Stimulated activated CD4-positive, alpha-beta T cell treated with anti-CD3 and anti-CD28 coated beads, Interleukin-1b, Interleukin-23, amount 100 ng/mL, for 24 hours (primary cell): ENCODE measurements around the gene MICU1.
"Not testable (repeated sequence)": the region's sequence is repeated elsewhere in the genome, so short reads cannot be mapped to it uniquely, and the experiment has no call there.

ENCODE experiments used
- DNase-seq, 4 experiments: peaks; one replicate each; pipeline ENCODE4 v3.0.0-alpha.2; 2020; ENCODE audit warnings: low read depth in 4 of 4, low spot score in 1 of 4

Gene MICU1, protein sequence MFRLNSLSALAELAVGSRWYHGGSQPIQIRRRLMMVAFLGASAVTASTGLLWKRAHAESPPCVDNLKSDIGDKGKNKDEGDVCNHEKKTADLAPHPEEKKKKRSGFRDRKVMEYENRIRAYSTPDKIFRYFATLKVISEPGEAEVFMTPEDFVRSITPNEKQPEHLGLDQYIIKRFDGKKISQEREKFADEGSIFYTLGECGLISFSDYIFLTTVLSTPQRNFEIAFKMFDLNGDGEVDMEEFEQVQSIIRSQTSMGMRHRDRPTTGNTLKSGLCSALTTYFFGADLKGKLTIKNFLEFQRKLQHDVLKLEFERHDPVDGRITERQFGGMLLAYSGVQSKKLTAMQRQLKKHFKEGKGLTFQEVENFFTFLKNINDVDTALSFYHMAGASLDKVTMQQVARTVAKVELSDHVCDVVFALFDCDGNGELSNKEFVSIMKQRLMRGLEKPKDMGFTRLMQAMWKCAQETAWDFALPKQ

DNA sequence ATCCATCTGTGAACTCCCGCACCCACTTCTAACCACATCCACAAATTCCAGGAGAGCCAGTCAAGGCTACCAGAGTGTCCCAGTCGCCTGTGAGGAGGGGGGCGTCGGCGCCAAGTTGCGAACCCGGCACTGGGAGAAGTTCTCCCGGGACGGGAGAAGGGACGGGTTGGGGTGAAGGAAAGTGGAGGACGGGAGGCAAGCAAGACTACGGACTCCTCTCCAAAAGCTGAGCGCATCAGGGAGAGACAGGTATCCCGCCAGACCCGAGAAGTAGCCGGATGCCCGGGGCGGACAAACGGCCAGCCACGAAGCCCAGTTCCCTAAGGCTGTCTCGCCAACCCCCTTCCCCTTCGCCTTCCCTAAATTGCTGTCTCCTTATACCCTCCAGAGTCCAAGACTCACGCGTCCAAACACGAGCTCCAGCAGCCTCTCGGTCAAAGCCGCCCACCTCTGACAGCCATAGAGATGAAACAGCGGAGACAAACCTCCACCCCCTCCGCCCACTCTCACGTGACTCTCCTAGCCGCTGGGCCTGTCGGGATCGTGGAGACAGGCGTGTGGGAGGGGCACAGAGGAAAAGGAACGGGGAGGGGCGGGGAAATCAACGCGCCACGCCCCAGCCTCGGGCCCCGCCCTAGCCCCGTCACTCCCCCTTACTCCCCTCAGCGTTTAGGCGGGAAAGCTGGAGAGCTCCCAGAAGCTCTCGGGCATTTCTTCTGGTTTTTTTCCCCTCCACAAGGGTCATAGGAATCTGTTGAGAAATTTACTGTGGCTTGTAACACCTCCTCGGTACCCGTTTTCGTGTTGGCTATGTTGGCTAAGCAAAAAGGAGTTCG is at the start of gene MICU1:
Gene MICU1 (minus strand): TSS at position 472 of the 836 bp plus-strand sequence. CDS start 59,286 bp downstream, outside the sequence.
- peak; percentile 88 to 95 (median 91) for DNase-seq

DNA sequence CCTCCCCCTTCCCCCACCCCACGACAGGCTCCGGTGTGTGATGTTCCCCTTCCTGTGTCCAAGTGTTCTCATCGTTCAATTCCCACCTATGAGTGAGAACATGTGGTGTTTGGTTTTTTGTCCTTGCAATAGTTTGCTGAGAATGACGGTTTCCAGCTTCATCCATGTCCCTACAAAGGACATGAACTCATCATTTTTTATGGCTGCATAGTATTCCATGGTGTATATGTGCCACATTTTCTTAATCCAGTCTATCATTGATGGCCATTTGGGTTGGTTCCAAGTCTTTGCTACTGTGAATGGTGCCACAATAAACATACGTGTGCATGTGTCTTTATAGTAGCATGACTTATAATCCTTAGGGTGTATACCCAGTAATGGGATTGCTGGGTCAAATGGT is 48.3 kb upstream of the MICU1 start:
- DNase-seq = not testable (repeated sequence)

DNA sequence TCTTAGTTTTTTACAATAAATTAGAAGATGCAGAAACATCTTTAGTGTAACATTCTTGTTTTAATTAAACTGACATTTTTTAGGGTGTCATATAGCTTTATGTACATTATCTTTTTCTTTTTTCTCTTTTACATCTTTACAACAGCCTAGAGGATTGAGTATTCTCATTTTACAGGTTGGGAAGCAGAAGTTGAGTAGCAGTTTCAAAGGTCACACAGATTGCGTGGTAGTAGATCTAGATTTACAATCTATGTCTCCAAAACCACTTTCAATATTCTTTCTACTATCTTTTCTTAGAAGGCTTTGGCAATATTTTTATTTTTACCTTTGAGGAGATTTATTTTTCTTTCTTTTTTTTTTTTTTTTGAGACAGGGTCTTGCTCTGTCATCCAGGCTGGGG is 47.4 kb upstream of the MICU1 start:
- no peak for DNase-seq

DNA sequence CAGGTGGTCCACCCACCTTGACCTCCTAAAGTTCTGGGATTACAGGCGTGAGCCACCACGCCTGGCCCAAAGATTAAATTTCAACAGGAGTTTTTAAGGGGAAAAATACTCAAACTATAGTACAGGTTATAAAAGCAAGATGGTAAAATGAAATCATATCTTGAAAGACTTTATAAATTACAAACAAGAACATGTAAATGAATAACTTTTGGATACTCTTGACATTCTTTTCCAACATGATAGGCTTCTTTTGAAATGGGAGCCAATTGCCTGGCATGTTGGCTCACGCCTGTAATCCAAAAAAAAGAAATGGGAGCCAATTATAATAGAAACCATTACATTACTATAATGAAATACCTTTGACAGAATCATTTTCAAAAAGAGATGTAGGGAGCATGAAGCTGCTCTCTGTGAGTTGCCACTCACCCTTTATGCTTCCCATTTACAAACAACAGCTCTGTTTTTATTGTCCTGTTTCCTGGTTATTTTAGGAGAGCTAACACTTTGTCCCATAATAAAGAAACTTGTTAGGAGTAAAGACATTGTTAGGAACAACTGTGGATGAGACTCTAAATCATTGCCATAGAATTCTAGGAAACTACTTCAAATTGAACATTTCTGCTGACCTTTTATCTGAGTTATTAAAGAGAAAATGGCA is 41.5 kb upstream of the MICU1 start:
- no peak for DNase-seq

DNA sequence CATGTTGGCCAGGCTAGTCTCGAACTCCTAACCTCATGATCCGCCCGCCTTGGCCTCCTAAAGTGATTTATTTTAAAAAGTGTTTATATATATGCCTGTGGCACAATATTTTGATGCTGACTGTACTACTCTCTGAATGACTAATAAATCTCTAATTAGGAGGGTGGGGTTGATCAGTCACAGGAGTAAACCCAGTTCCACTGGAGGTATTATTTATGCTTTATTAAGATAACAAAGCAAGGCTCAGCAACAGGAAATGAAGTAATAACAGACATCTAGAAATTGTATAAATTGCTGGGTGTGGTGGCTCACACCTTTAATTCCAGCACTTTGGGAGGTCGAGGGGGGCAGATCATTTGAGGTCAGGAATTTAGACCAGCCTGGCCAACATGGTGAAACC is 40.0 kb upstream of the MICU1 start:
- no peak for DNase-seq

DNA sequence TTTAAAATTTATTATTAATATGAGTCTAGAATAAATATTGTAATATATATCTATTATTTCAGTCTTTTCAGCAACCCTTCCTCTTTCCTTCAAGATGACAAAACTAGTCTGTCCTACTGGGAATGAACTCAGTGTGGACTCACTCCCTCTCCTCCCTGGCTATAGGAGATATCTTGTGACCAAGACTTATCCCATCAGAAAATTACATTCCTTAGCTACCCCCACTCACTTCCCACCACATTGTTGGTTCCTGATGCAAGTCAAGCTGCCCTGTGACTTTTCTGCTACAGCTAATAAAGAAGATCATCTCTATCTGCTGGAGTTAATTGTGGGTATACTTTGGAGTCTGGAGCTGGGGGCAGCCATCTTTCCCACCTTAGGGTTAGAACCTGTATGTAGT is 38.1 kb upstream of the MICU1 start:
- no peak for DNase-seq

DNA sequence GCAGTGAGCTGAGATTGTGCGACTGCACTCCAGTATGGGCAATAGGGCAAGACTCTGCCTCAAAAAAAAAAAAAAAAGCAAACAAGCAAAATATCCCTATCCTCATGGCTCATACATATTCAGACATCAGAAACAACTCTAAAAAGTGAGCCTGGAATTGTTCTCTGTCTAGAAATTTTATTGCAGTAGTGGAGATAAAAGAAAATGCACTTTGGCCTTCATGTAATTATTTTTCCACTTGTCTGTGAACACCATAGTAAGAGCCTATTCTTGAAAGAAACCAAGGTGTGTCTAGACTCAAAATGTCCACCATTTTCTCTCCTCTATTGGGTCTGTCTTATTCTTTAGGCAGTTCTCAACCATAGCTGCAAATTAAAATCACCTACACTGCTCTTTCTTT is 35.6 kb upstream of the MICU1 start:
- no peak for DNase-seq

DNA sequence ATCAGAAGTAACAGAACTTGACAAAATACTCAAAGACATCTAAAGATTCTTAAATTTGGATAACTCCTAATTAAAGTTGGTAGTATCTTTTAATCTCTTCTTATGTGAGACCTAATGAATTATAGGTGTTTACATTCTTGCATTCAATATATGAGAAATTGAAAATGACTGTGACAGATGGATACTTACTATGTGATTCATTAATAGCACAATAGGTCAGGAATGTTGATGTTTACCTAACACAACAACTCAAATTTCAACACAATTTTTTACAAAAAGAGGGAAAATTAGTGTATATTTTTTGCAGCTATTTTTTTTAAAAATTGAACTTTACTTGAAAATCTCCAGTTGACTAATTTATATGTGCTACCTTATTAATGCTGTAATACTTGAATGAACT is 34.3 kb upstream of the MICU1 start:
- DNase-seq = no peak

DNA sequence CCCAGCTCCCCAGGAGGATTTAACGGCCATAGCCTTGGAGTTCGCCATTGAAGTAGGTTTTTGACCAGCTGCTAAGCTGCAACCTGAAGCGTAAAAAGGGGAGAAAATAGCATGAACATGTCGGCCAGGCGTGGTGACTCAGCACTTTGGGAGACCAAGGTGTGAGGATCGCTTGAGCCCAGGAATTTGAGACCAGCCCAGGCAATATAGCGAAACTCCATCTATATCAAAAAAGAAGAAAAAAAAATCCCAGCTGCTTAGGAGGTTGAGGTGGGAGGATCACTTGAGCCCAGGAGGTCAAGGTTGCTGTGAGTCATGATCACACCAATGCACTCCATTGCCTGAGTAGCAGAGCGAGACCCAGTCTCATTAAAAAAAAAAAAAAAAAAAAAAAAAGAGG is 33.8 kb upstream of the MICU1 start:
- no peak for DNase-seq

DNA sequence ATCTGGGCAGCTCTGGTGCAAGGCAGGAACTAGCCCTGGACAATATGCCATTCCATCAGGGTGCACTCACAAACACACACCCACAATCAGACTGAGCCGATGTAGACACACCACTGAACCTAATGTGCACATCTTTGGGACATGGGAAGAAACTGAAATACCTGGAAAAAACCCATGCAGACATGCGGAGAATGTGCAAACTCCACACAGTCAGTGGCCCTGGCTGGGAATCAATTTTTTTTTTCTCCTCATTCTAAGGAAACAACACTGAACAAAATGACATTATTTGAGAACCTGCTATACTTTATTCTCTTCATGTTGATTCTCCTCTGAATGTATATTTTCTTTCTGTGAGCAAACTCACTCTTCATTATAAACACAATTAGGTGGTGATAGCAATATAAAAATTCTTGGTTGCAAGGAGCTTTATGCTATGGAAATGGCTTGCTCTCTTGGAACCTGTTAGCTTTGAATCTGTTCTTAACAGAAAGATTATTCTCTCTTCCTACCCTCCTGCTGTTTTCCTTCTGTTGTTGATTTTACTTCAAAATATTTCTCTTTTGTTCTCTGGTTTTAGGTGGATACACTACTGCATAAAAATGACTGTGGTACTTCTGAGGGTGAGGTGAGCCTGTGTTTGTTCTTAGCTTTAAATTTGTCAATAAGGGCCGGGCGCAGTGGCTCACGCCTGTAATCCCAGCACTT is 33.0 kb upstream of the MICU1 start:
- DNase-seq = no peak

DNA sequence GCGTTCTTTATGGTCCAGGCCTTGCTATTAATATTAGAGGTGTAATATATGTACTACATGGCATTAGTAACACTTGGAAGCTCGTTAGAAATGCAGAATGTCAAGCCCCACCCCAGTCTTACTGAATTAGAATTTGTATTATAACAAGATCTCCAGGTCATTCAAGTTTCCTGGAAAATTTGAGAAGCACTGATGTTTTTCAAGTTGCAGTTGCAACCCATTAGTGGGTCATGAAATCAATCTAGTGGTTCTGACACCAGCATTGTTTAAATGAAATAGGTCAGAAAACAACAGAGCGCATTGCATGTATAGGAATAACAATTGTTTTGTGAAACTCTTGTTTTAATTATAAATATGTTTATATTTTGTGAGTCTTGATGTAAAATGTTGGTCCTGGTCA is 28.8 kb upstream of the MICU1 start:
- no peak for DNase-seq

DNA sequence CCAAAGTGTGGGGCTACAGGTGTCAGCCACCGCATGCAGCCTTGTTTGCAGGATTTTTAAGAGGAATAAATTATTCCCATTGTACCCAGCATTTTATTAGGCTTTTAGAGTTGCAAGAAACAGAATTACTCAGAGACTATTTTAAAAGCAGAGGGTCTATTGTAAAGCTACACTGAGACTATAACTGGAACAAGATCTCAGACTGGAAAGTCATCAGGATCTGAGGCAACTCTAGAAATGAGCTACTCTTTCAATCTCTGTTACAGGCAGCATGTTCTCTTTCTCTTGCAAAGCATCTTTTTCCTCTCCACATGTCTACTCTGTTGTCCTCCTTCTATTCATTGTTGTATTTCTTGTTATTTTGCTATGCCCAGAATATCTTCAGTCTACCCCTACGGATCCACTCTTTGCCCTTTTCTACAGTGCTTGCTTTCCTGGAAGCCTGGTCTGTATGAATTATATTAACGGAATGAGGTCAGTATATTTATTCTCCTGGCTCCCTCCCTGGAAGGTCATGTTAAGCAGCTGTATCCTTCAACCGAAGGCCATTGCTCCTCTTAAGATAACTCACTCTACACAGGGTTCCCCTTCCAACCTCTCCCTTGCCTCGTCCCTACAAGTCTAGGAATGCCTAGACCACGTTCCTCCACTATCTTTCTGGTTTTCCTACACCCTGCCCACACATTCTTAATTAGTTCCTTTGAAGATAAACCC is 27.7 kb upstream of the MICU1 start:
- no peak for DNase-seq

DNA sequence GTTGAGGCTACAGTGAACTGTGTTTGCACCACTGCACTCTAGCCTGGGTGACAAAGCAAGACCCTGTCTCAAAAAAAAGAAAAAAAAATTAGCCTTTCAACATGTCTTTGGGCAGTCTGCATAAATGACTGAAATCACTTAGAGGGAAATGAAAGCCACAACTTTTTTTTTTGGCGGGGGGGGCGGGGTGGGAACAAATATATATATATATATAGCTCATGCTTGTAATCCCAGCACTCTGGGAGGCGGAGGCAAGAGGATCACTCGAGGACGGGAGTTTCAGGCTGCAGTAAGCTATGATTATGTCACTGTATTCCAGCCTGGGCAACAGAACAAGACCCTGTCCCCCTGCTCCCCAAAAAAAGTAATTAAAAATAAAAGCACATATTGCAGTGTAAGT is 23.4 kb upstream of the MICU1 start:
- no peak for DNase-seq

DNA sequence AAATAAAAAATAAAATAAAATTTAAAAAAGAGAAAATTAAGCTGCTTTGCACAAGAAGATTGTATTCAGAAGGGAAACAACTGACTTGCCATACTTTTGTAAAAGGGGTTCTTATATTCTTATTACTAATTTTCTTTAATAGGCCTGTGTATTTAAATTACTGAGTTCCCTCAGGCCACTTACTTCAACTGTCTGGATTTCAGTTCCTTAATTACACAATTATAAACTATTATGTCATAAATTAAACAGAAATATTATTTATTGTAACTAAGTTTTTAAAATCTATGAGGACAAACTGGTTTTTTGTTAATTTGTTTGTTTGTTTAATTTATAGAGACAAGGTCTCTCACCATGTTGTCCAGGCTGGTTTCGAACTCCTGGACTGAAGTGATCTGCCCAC is 22.4 kb upstream of the MICU1 start:
- DNase-seq = no peak

DNA sequence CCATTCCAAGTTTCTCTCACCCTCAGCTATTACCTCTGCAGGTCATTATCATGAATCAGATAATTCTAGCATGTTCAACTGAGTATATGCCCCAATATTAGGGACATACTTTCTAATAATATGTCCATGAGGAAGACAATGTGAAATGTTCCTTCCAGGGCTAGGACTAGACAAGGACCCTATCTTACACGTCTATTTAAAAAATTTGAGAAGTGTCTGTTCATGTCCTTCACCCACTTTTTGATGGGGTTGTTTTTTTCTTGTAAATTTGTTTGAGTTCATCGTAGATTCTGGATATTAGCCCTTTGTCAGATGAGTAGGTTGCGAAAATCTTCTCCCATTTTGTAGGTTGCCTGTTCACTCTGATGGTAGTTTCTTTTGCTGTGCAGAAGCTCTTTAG is 21.1 kb upstream of the MICU1 start:
- not testable (repeated sequence) for DNase-seq

DNA sequence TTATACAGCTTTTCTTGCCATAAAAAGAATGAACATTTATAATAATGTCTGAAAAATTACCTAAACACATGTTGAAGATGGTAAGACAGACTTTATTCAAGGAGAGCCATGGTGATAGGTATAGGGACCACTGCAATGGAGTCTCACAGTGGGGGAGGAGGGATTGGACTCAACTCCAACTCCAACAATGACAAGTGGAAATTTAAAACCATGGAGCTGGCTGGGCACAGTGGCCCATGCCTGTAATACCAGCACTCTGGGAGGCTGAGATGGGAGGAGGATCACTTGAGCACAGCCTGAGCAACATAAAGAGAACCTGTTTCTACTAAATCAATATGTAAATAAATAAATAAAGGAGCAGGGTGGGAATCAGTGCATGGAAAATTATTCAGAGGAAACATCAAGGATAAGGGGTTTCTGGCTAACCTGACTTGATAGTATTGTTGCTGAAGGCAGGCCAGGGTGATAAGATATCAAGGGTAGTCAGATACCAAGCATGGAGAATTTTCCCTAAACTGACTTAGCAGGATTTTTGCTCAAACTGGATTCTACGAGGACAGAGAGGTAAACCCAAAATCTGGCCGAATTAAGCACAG is 19.5 kb upstream of the MICU1 start:
- no peak for DNase-seq

DNA sequence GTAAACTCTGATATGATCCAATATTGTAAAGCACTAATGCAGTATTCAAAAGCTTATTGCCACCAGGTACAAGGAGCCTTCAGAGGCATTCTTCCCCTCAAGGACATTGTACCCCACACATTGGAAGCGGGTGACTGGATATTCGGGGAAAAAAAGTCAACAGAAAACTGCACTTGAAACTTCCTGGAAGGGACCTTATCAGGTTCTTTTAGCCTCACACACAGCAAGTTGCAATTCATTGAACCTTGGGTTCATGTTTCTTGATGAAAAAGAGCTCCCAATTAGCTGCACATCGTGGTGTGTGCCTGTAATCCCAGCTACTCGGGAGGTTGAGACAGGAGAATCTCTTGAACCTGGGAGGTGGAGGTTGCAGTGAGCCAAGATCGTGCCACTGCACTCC is 16.4 kb upstream of the MICU1 start:
- no peak for DNase-seq

DNA sequence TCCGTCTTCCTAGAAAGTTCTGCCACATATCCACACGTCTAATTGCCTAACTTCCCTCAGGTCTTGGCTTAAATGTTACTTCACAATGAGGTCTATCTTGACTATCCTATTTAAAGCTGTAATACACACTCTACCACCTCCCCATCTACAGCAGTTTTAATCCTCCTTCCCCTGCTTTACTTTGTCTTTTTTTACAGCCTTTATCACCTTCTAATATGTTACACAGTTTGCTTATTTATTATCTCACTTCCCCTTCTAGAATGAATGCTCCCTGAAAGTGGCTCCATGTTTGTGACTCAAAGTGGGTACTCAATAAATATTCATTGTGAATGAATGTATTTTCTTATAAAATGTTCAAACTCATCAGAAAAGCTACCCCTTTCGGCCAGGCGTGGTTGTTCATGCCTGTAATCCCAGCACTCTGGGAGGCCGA is 13.6 kb upstream of the MICU1 start:
- DNase-seq = no peak

DNA sequence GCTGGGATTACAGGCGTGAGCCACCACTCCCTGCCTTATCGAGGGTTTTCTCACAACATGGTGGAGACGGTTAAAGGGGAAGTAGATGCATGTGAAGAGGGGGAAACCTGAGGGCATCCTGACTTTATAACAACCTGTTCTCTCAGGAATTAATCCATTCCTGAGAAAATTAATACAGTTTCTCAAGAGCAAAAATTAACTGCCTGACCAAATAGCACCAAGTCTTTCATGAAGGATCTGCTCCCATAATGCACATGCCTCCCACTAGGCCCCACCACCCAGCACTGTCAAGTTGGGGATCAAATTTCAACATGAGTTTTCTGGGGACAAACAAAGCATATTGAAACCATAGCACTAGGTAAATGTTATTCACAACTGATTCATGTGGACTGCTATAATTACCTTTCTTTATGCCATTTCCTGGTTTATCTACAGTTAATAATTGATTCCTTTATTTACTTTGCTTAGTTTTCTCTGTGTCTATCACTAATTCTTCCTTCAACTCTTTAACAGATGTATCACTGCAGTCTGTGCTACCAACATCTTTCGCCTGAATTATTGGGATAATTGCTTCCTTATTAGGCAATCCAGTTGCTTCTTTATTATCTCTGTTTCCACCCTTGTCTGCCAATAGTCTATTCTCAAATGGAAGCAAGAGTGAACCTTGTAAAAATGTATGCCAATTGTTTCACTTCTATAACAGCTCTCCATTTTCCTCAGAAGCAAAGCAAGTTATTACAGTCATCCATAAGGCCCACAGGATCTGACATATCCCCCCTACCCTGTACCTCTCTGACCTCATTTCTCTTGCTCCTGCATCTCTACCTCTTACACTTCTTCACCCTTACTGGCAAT is 12.9 kb upstream of the MICU1 start:
- DNase-seq = no peak
